Mesenchymal stem cell (in vitro differentiated cells and primary cell): ENCODE data around the gene SCO1.
"Not testable (repeated sequence)": the region's sequence is repeated elsewhere in the genome, so short reads cannot be mapped to it uniquely, and the experiment has no call there.

ENCODE experiments used
- DNase-seq: peaks from one replicate; pipeline ENCODE4 v3.0.0-alpha.2; 2013
- H2AFZ ChIP-seq: one replicate; pipeline ENCODE4 v1.6.1; 2013; ENCODE audit warnings: low read depth, mild to moderate bottlenecking, control low read depth, inconsistent platforms, low read length, moderate library complexity
- H2AK5ac ChIP-seq: 2 replicates; pipeline ENCODE4 v1.6.1; 2013; ENCODE audit warnings: low read length, moderate library complexity, mild to moderate bottlenecking, inconsistent platforms; ENCODE audit not compliant: severe bottlenecking
- H2BK120ac ChIP-seq: one replicate; pipeline ENCODE4 v1.6.1; 2013; ENCODE audit warnings: low read depth, mild to moderate bottlenecking, inconsistent platforms, low read length, moderate library complexity
- H2BK12ac ChIP-seq, 2 experiments: one replicate each; pipeline ENCODE4 v1.6.1; 2013; ENCODE audit warnings: inconsistent platforms in 2 of 2, low read length in 2 of 2, mild to moderate bottlenecking in 2 of 2, moderate library complexity in 2 of 2, control low read depth in 1 of 2
- H2BK15ac ChIP-seq: one replicate; pipeline ENCODE4 v1.6.1; 2013; ENCODE audit warnings: mild to moderate bottlenecking, low read depth, inconsistent platforms; ENCODE audit not compliant: poor library complexity, severe bottlenecking
- H2BK5ac ChIP-seq: 2 replicates; pipeline ENCODE4 v1.6.1; 2013; ENCODE audit warnings: low read depth, mild to moderate bottlenecking, low read length, control low read depth, inconsistent platforms; ENCODE audit not compliant: poor library complexity, severe bottlenecking
- H3K14ac ChIP-seq, 2 experiments: one replicate each; pipeline ENCODE4 v1.6.1; 2013; ENCODE audit warnings: inconsistent platforms in 2 of 2, low read length in 2 of 2, control low read depth in 1 of 2, mild to moderate bottlenecking in 1 of 2, moderate library complexity in 1 of 2
- H3K18ac ChIP-seq, 2 experiments: one replicate each; pipeline ENCODE4 v1.6.1; 2013; ENCODE audit warnings: inconsistent platforms in 2 of 2, low read length in 2 of 2, control low read depth in 1 of 2, low read depth in 1 of 2, mild to moderate bottlenecking in 1 of 2
- H3K23ac ChIP-seq, 2 experiments: one replicate each; pipeline ENCODE4 v1.6.1; 2013; ENCODE audit warnings: inconsistent platforms in 2 of 2, low read length in 2 of 2, mild to moderate bottlenecking in 2 of 2, moderate library complexity in 2 of 2, control low read depth in 1 of 2
- H3K27ac ChIP-seq: 2 replicates; pipeline ENCODE4 v1.5.1; 2013; ENCODE audit warnings: mild to moderate bottlenecking, moderate library complexity, low read length, control low read depth, inconsistent platforms; ENCODE audit not compliant: poor library complexity, severe bottlenecking
- H3K27me3 ChIP-seq, 2 experiments: 2 replicates each; pipeline versions ENCODE4 v1.6.1 to v1.7.0; 2013; ENCODE audit warnings: low read length in 2 of 2, mild to moderate bottlenecking in 2 of 2, moderate library complexity in 2 of 2, control low read depth in 1 of 2, inconsistent platforms in 1 of 2; ENCODE audit not compliant: control insufficient read depth in 1 of 2, insufficient read depth in 1 of 2
- H3K36me3 ChIP-seq, 2 experiments: 2 replicates each; pipeline versions ENCODE4 v1.6.1 to v1.7.0; 2013; ENCODE audit warnings: low read length in 2 of 2, control low read depth in 1 of 2, inconsistent platforms in 1 of 2, low read depth in 1 of 2, mild to moderate bottlenecking in 1 of 2; ENCODE audit not compliant: insufficient read depth in 2 of 2, control insufficient read depth in 1 of 2
- H3K4ac ChIP-seq, 2 experiments: one replicate each; pipeline ENCODE4 v1.6.1; 2013; ENCODE audit warnings: inconsistent platforms in 2 of 2, low read length in 2 of 2, mild to moderate bottlenecking in 2 of 2, moderate library complexity in 2 of 2, control low read depth in 1 of 2, low read depth in 1 of 2
- H3K4me1 ChIP-seq: 2 replicates; pipeline ENCODE4 v1.6.1; 2013; ENCODE audit warnings: low read depth, low read length, control low read depth; ENCODE audit not compliant: control insufficient read depth, insufficient read depth
- H3K4me2 ChIP-seq: 2 replicates; pipeline ENCODE4 v1.6.1; 2013; ENCODE audit warnings: low read length, mild to moderate bottlenecking, inconsistent platforms; ENCODE audit not compliant: poor library complexity, severe bottlenecking
- H3K4me3 ChIP-seq, 2 experiments: 2 replicates each; pipeline versions ENCODE4 v1.5.1 to v1.7.0; 2013; ENCODE audit warnings: low read length in 2 of 2, mild to moderate bottlenecking in 2 of 2, control low read depth in 1 of 2, low read depth in 1 of 2; ENCODE audit not compliant: insufficient read depth in 1 of 2
- H3K79me1 ChIP-seq: replicated peaks from 2 replicates; pipeline ENCODE4 v1.6.1; 2013; ENCODE audit warnings: mild to moderate bottlenecking, control low read depth, low read length, inconsistent platforms; ENCODE audit not compliant: poor library complexity, severe bottlenecking
- H3K9ac ChIP-seq: 2 replicates; pipeline ENCODE4 v1.7.0; 2013; ENCODE audit warnings: mild to moderate bottlenecking, low read length, moderate library complexity
- H3K9me3 ChIP-seq: 2 replicates; pipeline ENCODE4 v1.7.0; 2013; ENCODE audit warnings: mild to moderate bottlenecking, low read length; ENCODE audit not compliant: control insufficient read depth
- H4K8ac ChIP-seq: one replicate; pipeline ENCODE4 v1.6.1; 2013; ENCODE audit warnings: inconsistent platforms, mild to moderate bottlenecking, low read length, moderate library complexity
- H4K91ac ChIP-seq: one replicate; pipeline ENCODE4 v1.6.1; 2013; ENCODE audit warnings: mild to moderate bottlenecking, low read length, inconsistent platforms
- WGBS: methylation state at CpG from one replicate; pipeline ENCODE4 v1.1.7; 2013; ENCODE audit warnings: mixed read lengths; 5-methylcytosine and 5-hydroxymethylcytosine counted together

Gene SCO1

DNA sequence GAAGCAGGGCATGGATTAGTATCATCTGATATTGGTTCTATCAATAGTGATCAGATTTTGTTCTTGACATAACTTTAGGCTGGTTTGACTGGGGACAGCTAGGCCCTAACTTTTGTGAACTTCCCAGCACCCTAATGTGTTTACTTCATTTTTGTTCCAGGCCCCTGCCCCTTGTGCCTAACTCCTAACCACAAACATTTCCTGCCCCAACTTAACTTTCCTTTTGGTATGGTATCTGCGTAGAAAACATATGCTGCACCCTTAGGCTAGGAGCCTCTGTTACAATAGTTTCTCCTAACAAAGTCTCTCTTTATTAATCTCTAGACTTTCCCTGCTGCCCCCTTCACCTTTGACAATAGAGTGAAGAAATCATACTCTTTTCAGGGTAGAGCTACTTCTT, 2.5 kb upstream of the SCO1 start:
- H3K14ac ChIP-seq = no peak overlapping the region
- no peak overlapping the region for H3K18ac ChIP-seq
- WGBS = 25% methylated on average over 1 of the region's 1 CpG
- no peak overlapping the region for H2AFZ ChIP-seq
- no peak overlapping the region for H4K91ac ChIP-seq
- H3K4me2 ChIP-seq = no peak overlapping the region
- no peak overlapping the region for H2BK15ac ChIP-seq
- H3K9me3 ChIP-seq = no peaks in the 10 kb centered on the region
- no peak overlapping the region for H3K4ac ChIP-seq
- H3K27ac ChIP-seq = no peak overlapping the region
- no peaks in the 10 kb centered on the region for H3K27me3 ChIP-seq
- H2AK5ac ChIP-seq = no peak overlapping the region
- H3K79me1 ChIP-seq = peaks cover 11% of the 10 kb centered on the region
- no peak overlapping the region for H3K4me3 ChIP-seq
- no peak overlapping the region for H2BK120ac ChIP-seq
- peaks cover 9% of the 10 kb centered on the region for H3K4me1 ChIP-seq
- DNase-seq = peak; percentile 41
- H2BK12ac ChIP-seq = no peak overlapping the region
- H3K9ac ChIP-seq = no peak overlapping the region
- H2BK5ac ChIP-seq = no peak overlapping the region
- H4K8ac ChIP-seq = no peak overlapping the region
- no peak overlapping the region for H3K23ac ChIP-seq
- peaks cover 3 to 11% of the 10 kb centered on the region in 2 experiments for H3K36me3 ChIP-seq

DNA sequence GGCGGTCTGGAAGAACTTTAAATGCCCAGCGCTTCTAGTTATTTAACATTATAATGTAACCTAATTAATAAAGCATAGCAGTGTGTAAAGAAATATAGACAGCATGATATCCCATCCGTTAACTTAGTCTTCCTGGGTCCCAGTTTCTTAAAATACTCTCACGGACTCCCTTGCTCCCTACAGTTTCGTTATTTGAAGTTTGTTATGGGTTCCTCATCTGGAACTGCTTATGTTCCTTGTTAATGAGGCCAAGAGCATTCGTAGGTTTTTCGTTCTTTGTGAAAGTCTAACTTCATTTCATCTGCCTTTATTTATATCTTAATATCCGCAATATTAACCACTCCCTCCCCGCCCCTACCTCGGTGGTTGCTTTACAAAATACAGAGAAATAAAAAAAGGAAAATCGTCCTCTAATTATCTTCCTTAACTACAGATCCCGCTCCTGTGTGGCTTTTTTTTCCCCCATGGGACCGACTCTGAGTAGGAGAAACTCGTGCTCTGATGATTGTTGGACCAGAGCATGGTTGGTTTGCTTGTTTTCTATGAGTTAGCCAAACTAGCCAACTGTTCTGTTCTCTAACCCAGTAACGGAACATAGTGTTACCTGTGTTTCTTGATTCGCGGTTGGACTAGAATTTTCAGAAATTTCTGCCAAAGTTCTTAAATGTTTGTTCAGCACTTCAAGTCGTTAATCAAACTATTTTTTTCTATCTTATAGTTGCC, 924 bp upstream of the SCO1 start:
- H3K79me1 ChIP-seq = peaks cover 9% of the 10 kb centered on the region
- H3K4me2 ChIP-seq = peak overlapping the region; percentile 71
- no peak overlapping the region for H3K4ac ChIP-seq
- H3K36me3 ChIP-seq = peaks cover 4 to 21% of the 10 kb centered on the region in 2 experiments
- H3K9ac ChIP-seq = peak overlapping the region; percentile 96
- no peak overlapping the region for H2BK15ac ChIP-seq
- no peak overlapping the region for H3K18ac ChIP-seq
- H2AK5ac ChIP-seq = no peak overlapping the region
- peak overlapping the region; percentile 97 to 98 for H3K4me3 ChIP-seq
- H2BK12ac ChIP-seq = no peak overlapping the region
- peak; percentile 39 for DNase-seq
- peak overlapping the region; percentile 82 for H3K27ac ChIP-seq
- H4K91ac ChIP-seq = no peak overlapping the region
- no peak overlapping the region for H2BK5ac ChIP-seq
- H3K9me3 ChIP-seq = no peaks in the 10 kb centered on the region
- 50% methylated on average over 10 of the region's 18 CpGs for WGBS
- H4K8ac ChIP-seq = no peak overlapping the region
- no peak overlapping the region for H3K23ac ChIP-seq
- H2BK120ac ChIP-seq = no peak overlapping the region
- no peak overlapping the region for H2AFZ ChIP-seq
- no peaks in the 10 kb centered on the region for H3K27me3 ChIP-seq
- H3K14ac ChIP-seq = no peak overlapping the region
- H3K4me1 ChIP-seq = peaks cover 9% of the 10 kb centered on the region

DNA sequence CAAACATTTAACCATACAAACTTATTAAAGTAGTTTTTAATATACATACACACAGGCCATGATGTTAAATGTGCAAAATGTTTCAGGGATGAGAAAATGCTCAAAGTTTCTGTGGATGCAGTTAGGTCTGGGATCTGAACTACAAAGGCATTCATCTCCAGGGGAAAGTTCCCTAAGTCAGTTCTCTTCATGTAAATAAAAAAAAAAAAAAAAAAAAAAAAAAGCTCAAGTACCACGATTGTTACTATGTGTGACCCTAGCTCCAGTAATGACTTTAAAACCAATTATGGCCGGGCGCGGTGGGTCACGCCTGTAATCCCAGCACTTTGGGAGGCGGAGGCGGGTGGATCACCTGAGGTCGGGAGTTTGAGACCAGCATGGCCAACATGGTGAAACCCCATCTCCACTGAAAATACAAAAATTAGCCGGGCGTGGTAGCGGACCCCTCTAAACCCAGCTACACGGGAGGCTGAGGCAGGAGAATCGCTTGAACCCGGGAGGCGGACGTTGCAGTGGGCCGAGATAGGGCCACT, 1.4 kb downstream of the SCO1 start:
- H2AFZ ChIP-seq, H3K4ac ChIP-seq, H2BK5ac ChIP-seq, H2BK12ac ChIP-seq, H2BK15ac ChIP-seq, H3K23ac ChIP-seq, H3K4me1 ChIP-seq, H3K27ac ChIP-seq, H3K9me3 ChIP-seq, H3K18ac ChIP-seq, H4K91ac ChIP-seq, H4K8ac ChIP-seq, H2BK120ac ChIP-seq, H3K27me3 ChIP-seq, DNase-seq, H3K14ac ChIP-seq, H2AK5ac ChIP-seq: not testable (repeated sequence)
- WGBS = 90% methylated on average over 17 of the region's 17 CpGs
- Histone ChIP-seq H3K4me2 (peak overlapping the region; percentile 89), H3K36me3 (peaks cover 12 to 45% of the 10 kb centered on the region in 2 experiments), H3K4me3 (peak overlapping the region in 1 of 2 experiments; percentile 97), H3K9ac (peak overlapping the region; percentile 96), H3K79me1 (peaks cover 11% of the 10 kb centered on the region)

DNA sequence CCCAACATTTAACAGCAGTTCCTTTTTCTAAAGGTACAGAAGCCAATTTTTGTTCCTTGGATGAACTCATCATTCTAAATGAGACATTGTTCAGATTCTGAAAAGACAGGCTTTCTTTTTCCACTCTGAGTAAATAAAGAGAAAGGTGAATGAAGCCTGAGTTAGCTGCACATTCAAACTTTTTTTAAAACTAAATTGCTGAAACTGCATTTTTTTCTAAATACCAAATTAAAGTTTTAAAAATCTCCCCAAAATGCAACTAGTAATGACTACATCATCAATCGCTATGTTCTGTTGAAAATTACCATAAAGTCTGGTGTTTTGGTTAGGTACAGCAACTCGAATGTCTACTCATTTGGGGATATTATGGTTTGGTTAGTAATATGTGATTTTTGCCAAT, 9.8 kb downstream of the SCO1 start:
- no peak overlapping the region for H2AK5ac ChIP-seq

More for the DNA sequence above, 9.8 kb downstream of the SCO1 start:
- Histone ChIP-seq H2BK12ac (no peak overlapping the region), H3K4me2 (no peak overlapping the region), H3K79me1 (peaks cover 5% of the 10 kb centered on the region), H3K23ac (no peak overlapping the region), H2BK120ac (no peak overlapping the region), H3K27me3 (no peaks in the 10 kb centered on the region), H4K91ac (no peak overlapping the region), H3K4ac (no peak overlapping the region), H3K36me3 (peaks cover 20 to 82% of the 10 kb centered on the region in 2 experiments), H2BK5ac (no peak overlapping the region), H2BK15ac (no peak overlapping the region), H3K9ac (no peak overlapping the region), H3K9me3 (no peaks in the 10 kb centered on the region), H2AFZ (no peak overlapping the region), H4K8ac (no peak overlapping the region), H3K27ac (no peak overlapping the region), H3K4me1 (no peaks in the 10 kb centered on the region), H3K4me3 (no peak overlapping the region), H3K14ac (no peak overlapping the region), H3K18ac (no peak overlapping the region)
- WGBS = 100% methylated on average over 2 of the region's 2 CpGs
- no peak for DNase-seq
